K562 (cell line): Measurements from ENCODE around the gene HRH3. TPM values are rescaled to one million over a fixed set of nuclear protein-coding genes. Genes with fewer than 3 reads are reported as not detected.

Experiments used
- ATAC-seq: fragments of 200-7000 bp; cut with Tn5 transposase; 3 replicates; pipeline ENCODE4 v1.9.1; 2020; ENCODE audit warnings: moderate library complexity
- BruUV-seq: library from RNA; stranded (reverse); fragments of 400-500 nt; replicated peaks from 2 replicates; lab custom pipeline; 2021; lab: Mats Ljungman, UMichigan
- CTCF ChIA-PET: fragments of 300-600 bp; formaldehyde crosslinking; extraction: SDS; loops from one replicate; lab custom pipeline; 2021; ENCODE audit warnings: low intra/inter-chr PET ratio; lab: Yijun Ruan, JAX
- POLR2A ChIA-PET: fragments of 300-600, 350-650 bp; sonication (Branson Sonifier 250); formaldehyde crosslinking; extraction: SDS; loops from one replicate; lab custom pipeline; 2021; ENCODE audit warnings: antibody characterized with exemption, inconsistent platforms; lab: Yijun Ruan, JAX
- DNase-seq, 4 experiments: peaks; one replicate each; pipeline versions ENCODE4 v3.0.0 to v3.0.0-alpha.2; 2011 to 2018; ENCODE audit warnings: low spot score in 3 of 4, mixed read lengths in 3 of 4; ENCODE audit errors: extremely low read depth in 1 of 4
- FAIRE-seq: peaks from 2 replicates; lab custom pipeline; 2011; peaks lifted over from hg19 to GRCh38; lab: Jason Lieb, UNC
- H2AFZ ChIP-seq: 2 replicates; pipeline ENCODE4 v1.6.0; 2011; ENCODE audit warnings: low read depth, low read length, control low read depth, inconsistent platforms
- H3K27ac ChIP-seq: fragments of 200-600 bp; 3 replicates; pipeline ENCODE4 v1.8.0; 2011; ENCODE audit warnings: low read depth, mild to moderate bottlenecking, control low read depth, inconsistent platforms, low read length, moderate library complexity, mixed read lengths; ENCODE audit errors: extremely low read depth
- H3K27me3 ChIP-seq, 2 experiments: fragments of 300-600 bp in 1 of 2; 2 replicates in 1 of 2; 3 replicates in 1 of 2; pipeline versions ENCODE4 v1.6.0 to v1.8.0; 2011; ENCODE audit warnings: inconsistent platforms in 2 of 2, low read length in 2 of 2, mild to moderate bottlenecking in 1 of 2, mixed read lengths in 1 of 2, moderate library complexity in 1 of 2; ENCODE audit not compliant: control insufficient read depth in 2 of 2, insufficient read depth in 2 of 2
- H3K36me3 ChIP-seq: fragments of 300-600 bp; 3 replicates; pipeline ENCODE4 v1.8.0; 2011; ENCODE audit warnings: mild to moderate bottlenecking, low read length, inconsistent platforms; ENCODE audit not compliant: control insufficient read depth, insufficient read depth
- H3K4me1 ChIP-seq, 2 experiments: fragments of 200-600 bp in 1 of 2; replicated peaks in 1 of 2; 2 replicates in 1 of 2; 3 replicates in 1 of 2; pipeline versions ENCODE4 v1.5.1 to v1.8.0; 2011; ENCODE audit warnings: inconsistent platforms in 2 of 2, low read length in 2 of 2, mild to moderate bottlenecking in 1 of 2, mixed read lengths in 1 of 2, moderate library complexity in 1 of 2; ENCODE audit not compliant: control insufficient read depth in 2 of 2, insufficient read depth in 2 of 2
- H3K4me2 ChIP-seq: 2 replicates; pipeline ENCODE4 v1.6.1; 2011; ENCODE audit warnings: low read length, control low read depth, inconsistent platforms, mixed read lengths; ENCODE audit not compliant: insufficient read depth
- H3K4me3 ChIP-seq: fragments of 200-600 bp; sonication (generic), shearing (Covaris generic); 2 replicates; pipeline ENCODE4 v1.5.1; 2016; ENCODE audit warnings: control low read depth, inconsistent platforms
- H3K79me2 ChIP-seq: fragments of 200-600 bp; 3 replicates; pipeline ENCODE4 v1.8.0; 2011; ENCODE audit warnings: low read length, inconsistent platforms; ENCODE audit not compliant: control insufficient read depth, insufficient read depth
- H3K9ac ChIP-seq, 2 experiments: 2 replicates each; pipeline versions ENCODE4 v1.6.0 to v1.6.1; 2011; ENCODE audit warnings: low read depth in 2 of 2, low read length in 2 of 2, control low read depth in 1 of 2, inconsistent platforms in 1 of 2, mild to moderate bottlenecking in 1 of 2, mixed read lengths in 1 of 2; ENCODE audit not compliant: insufficient read depth in 1 of 2
- H3K9me1 ChIP-seq: one replicate; pipeline ENCODE4 v1.6.0; 2011; ENCODE audit warnings: inconsistent platforms, mild to moderate bottlenecking, low read length, moderate library complexity; ENCODE audit not compliant: control insufficient read depth, insufficient read depth
- H3K9me3 ChIP-seq: replicated peaks from 2 replicates; pipeline ENCODE4 v1.5.1; 2011; ENCODE audit warnings: low read depth, low read length, inconsistent platforms; ENCODE audit not compliant: control insufficient read depth, insufficient read depth
- H4K20me1 ChIP-seq: replicated peaks from 2 replicates; pipeline ENCODE4 v1.6.1; 2011; ENCODE audit warnings: low read length, inconsistent platforms, mixed read lengths; ENCODE audit not compliant: control insufficient read depth, insufficient read depth
- BCOR ChIP-seq: fragments of 450-650 bp; IDR thresholded peaks from 2 replicates; pipeline ENCODE4 v1.6.1; 2016
- CGGBP1 ChIP-seq: fragments of 250-450 bp; sonication (Bioruptor Pico); IDR thresholded peaks from 2 replicates; pipeline ENCODE4 v1.9.0; 2021; ENCODE audit warnings: mild to moderate bottlenecking
- GMEB1 ChIP-seq: fragments of 250-450 bp; sonication (Bioruptor Pico); IDR thresholded peaks from 2 replicates; pipeline ENCODE4 v1.4.0; 2020; ENCODE audit warnings: mild to moderate bottlenecking
- HDAC2 ChIP-seq: fragments of 450-650 bp; IDR thresholded peaks from 2 replicates; pipeline ENCODE4 v1.6.1; 2016; ENCODE audit warnings: mild to moderate bottlenecking
- KDM1A ChIP-seq, 2 experiments: fragments of 450-650 bp; IDR thresholded peaks; 2 replicates each; pipeline ENCODE4 v1.6.1; 2016; ENCODE audit warnings: mild to moderate bottlenecking in 2 of 2
- MTA2 ChIP-seq: fragments of 450-650 bp; IDR thresholded peaks from 2 replicates; pipeline ENCODE4 v1.6.1; 2016; ENCODE audit warnings: low read depth
- NFE2 ChIP-seq: IDR thresholded peaks from 2 replicates; pipeline ENCODE4 v1.6.1; 2014; ENCODE audit warnings: antibody characterized with exemption, low read depth
- RBM25 ChIP-seq: fragments of 200-400 bp; formaldehyde crosslinking; IDR thresholded peaks from 2 replicates; pipeline ENCODE4 v1.6.1; 2018; ENCODE audit warnings: low read length, low read depth, moderate library complexity; ENCODE audit not compliant: severe bottlenecking
- ZFP36 ChIP-seq: fragments of 150-350 bp; IDR thresholded peaks from 2 replicates; pipeline ENCODE4 v1.6.1; 2018; ENCODE audit warnings: low read length, low read depth; ENCODE audit not compliant: partially characterized antibody
- ZNF354B ChIP-seq: fragments of 250-450 bp; sonication (Bioruptor Pico); IDR thresholded peaks from 2 replicates; pipeline ENCODE4 v1.4.0; 2020
- ZNF76 ChIP-seq: fragments of 250-450 bp; sonication (Bioruptor Pico); IDR thresholded peaks from 2 replicates; pipeline ENCODE4 v1.4.0; 2020; ENCODE audit warnings: mild to moderate bottlenecking, moderate library complexity, borderline replicate concordance
- WGBS: fragments of 100-300 bp; shearing (Covaris generic); methylation state at CpG from one replicate; pipeline ENCODE4 v1.1.6; 2016; ENCODE audit warnings: low coverage, mixed read lengths; ENCODE audit not compliant: insufficient coverage; ENCODE audit errors: missing lambda C conversion rate; 5-methylcytosine and 5-hydroxymethylcytosine counted together
- in situ Hi-C: fragments of 300-500 bp; cut with MboI; formaldehyde crosslinking; loops from 4 replicates; pipeline ENCODE4 v1.15.0; 2018; ENCODE audit warnings: inconsistent platforms, mixed read lengths
- intact Hi-C: fragments of 100-400 bp; cut with micrococcal nuclease; formaldehyde crosslinking; loops from 2 replicates; pipeline ENCODE4 v1.14.2; 2022
- polyA plus RNA-seq, 8 experiments: library from polyadenylated mRNA; depleted of rRNA in 4 of 8; stranded (reverse) in 5 of 8; unstranded in 3 of 8; fragments of >200 nt; fragmentation: Nextera tagmentation in 2 of 8; fragmentation: Illumina TruSeq in 1 of 8; extraction: Ambion mirVana in 2 of 8; extraction: Trizol in 1 of 8; gene quantifications; 2 replicates each; pipeline versions ENCODE4 v1.2.1 to v1.2.3, GENCODE V29; 2011 to 2014; ENCODE audit warnings: inconsistent platforms in 1 of 8, missing spikeins in 1 of 8
- total RNA-seq, 7 experiments: library from RNA; depleted of rRNA in 6 of 7; stranded (reverse); fragments of >200 nt in 6 of 7; fragmentation: Illumina TruSeq in 2 of 7; extraction: Trizol in 2 of 7; gene quantifications; 2 replicates each; pipeline versions ENCODE4 v1.2.1 to v1.2.3, GENCODE V29; 2011 to 2021; ENCODE audit warnings: low replicate concordance in 1 of 7

HRH3 gene
- total and polyA plus RNA-seq, 9 of the 15 experiments (the other 6 are each of a cell fraction or from before 2014, with no cell fraction given): not detected

DNA sequence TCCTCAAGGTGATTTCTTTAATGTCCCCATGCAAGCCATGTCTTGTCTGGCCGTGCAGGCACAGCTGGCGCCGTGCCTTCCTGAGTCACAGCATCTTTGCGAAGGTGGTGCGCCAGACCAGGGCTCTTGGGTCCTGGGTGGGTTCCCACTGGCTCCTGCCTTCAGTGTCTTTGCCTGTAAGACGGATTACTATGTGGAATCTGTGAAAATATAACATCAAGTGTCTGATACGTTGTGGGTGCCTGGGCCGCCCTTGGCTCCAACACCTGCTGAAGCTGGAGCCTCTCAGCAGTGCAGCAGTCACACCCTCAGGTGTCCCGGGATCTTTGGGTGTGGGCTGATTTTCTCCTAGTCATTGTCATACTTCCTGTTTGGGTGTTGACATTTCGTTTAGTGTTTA, 21.4 kb upstream of the HRH3 start:
- H3K36me3 ChIP-seq: peaks cover 18% of the 10 kb centered on the region; the same call in 2 of the 3 replicates
- WGBS: 66% methylated on average over 10 of the region's 10 CpGs
- ATAC-seq (no peak), FAIRE-seq (peak; percentile 69), DNase-seq (no peak)
- intact Hi-C loops: no loop called here
- H3K4me3 ChIP-seq: no peak overlapping the region
- no peaks in the 10 kb centered on the region for H3K9me3 ChIP-seq
- CTCF ChIA-PET: no interaction called here
- POLR2A ChIA-PET: no interaction called here
- peaks cover 41% of the 10 kb centered on the region for H3K79me2 ChIP-seq
- H3K27me3 ChIP-seq: no peaks in the 10 kb centered on the region
- no peak overlapping the region for H3K9ac ChIP-seq
- H4K20me1 ChIP-seq: peaks cover 53% of the 10 kb centered on the region
- peaks cover 7 to 52% of the 10 kb centered on the region in 2 experiments; a peak in 4 of 5 replicates for H3K4me1 ChIP-seq
- H3K4me2 ChIP-seq: no peak overlapping the region
- no peak overlapping the region for H3K27ac ChIP-seq
- in situ Hi-C loops: no loop called here
- BruUV-seq: no TSS peak
- peak; percentile 29; the same call in 1 of the 2 replicates for TF ChIP-seq NFE2
- TF ChIP-seq CGGBP1 (CRISPR knock-in tag): no peak
- no peak overlapping the region for H2AFZ ChIP-seq
- H3K9me1 ChIP-seq: peaks cover 8% of the 10 kb centered on the region

DNA sequence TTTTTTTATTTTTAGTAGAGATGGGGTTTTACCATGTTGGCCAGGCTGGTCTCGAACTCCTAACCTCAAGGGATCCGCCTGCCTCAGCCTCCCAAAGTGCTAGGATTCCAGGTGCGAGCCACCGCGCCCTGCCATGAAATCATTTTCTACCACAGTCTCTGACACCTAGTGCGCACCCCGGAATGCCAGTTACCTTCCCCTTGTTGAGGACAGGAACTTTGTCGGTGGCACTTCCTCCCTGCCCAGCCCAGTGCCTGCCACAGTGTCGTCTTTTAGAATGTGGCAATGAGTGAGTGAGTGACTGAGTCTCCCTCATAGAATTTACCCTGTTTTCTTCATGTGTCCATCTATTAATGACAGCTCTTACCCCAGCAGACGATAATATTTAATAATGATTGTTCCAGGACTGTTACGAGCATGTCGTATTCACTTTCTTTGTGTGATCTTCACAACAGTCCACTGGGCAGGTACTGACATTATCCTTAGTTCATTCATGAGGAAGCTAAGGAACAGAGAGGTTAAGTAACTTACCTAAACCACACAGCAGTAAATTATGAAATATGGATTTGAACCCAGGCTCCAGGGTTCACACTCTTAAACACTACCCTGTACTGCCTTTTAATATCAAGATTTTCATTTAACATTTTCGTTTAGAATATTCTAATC, 20.1 kb upstream of the HRH3 start:
- peaks cover 10 to 58% of the 10 kb centered on the region in 2 experiments; a peak in 4 of 5 replicates for H3K4me1 ChIP-seq
- H4K20me1 ChIP-seq: peaks cover 43% of the 10 kb centered on the region
- H3K4me2 ChIP-seq: 0 out of 2 replicates have a peak overlapping the region, but pooled peaks have one; percentile 84
- no peak overlapping the region for H3K27ac ChIP-seq
- no peak overlapping the region for H3K4me3 ChIP-seq
- TF ChIP-seq BCOR (peak; percentile 85), ZNF354B (CRISPR knock-in tag) (no peak), ZFP36 (peak; percentile 69), RBM25 (peak; percentile 92), MTA2 (no peak), GMEB1 (CRISPR knock-in tag) (no peak), ZNF76 (CRISPR knock-in tag) (no peak), KDM1A (IDR thresholded peaks at IDR 0.05) (peak; percentile 30 to 73; a peak in 3 of 4 replicates), HDAC2 (0 out of 2 replicates have a peak, but pooled peaks have one; percentile 44)
- TF ChIP-seq, all 486 proteins: peak for 5
- FAIRE-seq (peak; percentile 42), ATAC-seq (no peak), DNase-seq (no peak)
- Histone ChIP-seq H3K36me3 (peaks cover 18% of the 10 kb centered on the region; the same call in 2 of the 3 replicates), H3K9me1 (peaks cover 11% of the 10 kb centered on the region), H3K79me2 (peaks cover 41% of the 10 kb centered on the region), H3K9me3 (no peaks in the 10 kb centered on the region), H3K9ac (no peak overlapping the region), H3K27me3 (no peaks in the 10 kb centered on the region), H2AFZ (no peak overlapping the region)
- no TSS peak for BruUV-seq
- CTCF ChIA-PET: no interaction called here
- WGBS: 85% methylated on average over 13 of the region's 13 CpGs
- POLR2A ChIA-PET: interaction anchor here (0.7 kb wide), 1 partner anchor 70 kb away, joined by 3 read pairs; no protein-coding TSS in a partner anchor
- in situ Hi-C loops (no loop called here), intact Hi-C loops (no loop called here)
